ENCODE measurements around the gene KLF7. TPM values are rescaled to one million over a fixed set of nuclear protein-coding genes. Genes with fewer than 3 reads are reported as not detected.

KLF7 gene
- total and polyA plus RNA-seq, 8 donors, result 2.7 to 33.0 (median 7.3) TPM

GRCh38 chr2:207205173-207205957 is 39.6 kb upstream of the KLF7 start:
- intact Hi-C loops (cut with DNase I; ENCODE audit: low total_unique reads), result no loop called here

GRCh38 chr2:207203056-207203455 is 37.3 kb upstream of the KLF7 start:
- DNase-seq, result no peak
- Histone ChIP-seq H3K27me3 (no peaks in the 10 kb centered on the region), H3K27ac (no peak overlapping the region), H3K36me3 (no peaks in the 10 kb centered on the region), H3K4me3 (no peak overlapping the region), H3K9me3 (no peaks in the 10 kb centered on the region), H3K4me1 (no peaks in the 10 kb centered on the region)
- TF ChIP-seq POLR2AphosphoS5 (IDR thresholded peaks at IDR 0.05), result no peak
- no peak for TF ChIP-seq CTCF (IDR thresholded peaks at IDR 0.05)
- TF ChIP-seq EP300 (IDR thresholded peaks at IDR 0.05), result no peak
- no peak for TF ChIP-seq POLR2A (IDR thresholded peaks at IDR 0.05)
- WGBS, 5 donors, result 25 to 40% (median 32%) methylated on average over 1 of the region's 1 CpG
- intact Hi-C loops (cut with DNase I; ENCODE audit: low total_unique reads), result no loop called here

More at GRCh38 chr2:207205173-207205957, 39.6 kb upstream of the KLF7 start:
- Histone ChIP-seq H3K36me3 (no peaks in the 10 kb centered on the region), H3K4me3 (no peak overlapping the region), H3K27ac (no peak overlapping the region), H3K9me3 (no peaks in the 10 kb centered on the region), H3K4me1 (no peaks in the 10 kb centered on the region), H3K27me3 (no peaks in the 10 kb centered on the region)
- TF ChIP-seq POLR2A (IDR thresholded peaks at IDR 0.05) (no peak), CTCF (IDR thresholded peaks at IDR 0.05) (no peak), EP300 (IDR thresholded peaks at IDR 0.05) (no peak), POLR2AphosphoS5 (IDR thresholded peaks at IDR 0.05) (no peak)
- DNase-seq, result no peak

- no peak overlapping the region for H3K4me3 ChIP-seq
- no peaks in the 10 kb centered on the region for H3K4me1 ChIP-seq
- H3K9me3 ChIP-seq, result no peaks in the 10 kb centered on the region
- no peak for TF ChIP-seq CTCF (IDR thresholded peaks at IDR 0.05)
- TF ChIP-seq POLR2AphosphoS5 (IDR thresholded peaks at IDR 0.05), result no peak
- TF ChIP-seq EP300 (IDR thresholded peaks at IDR 0.05), result no peak
- TF ChIP-seq POLR2A (IDR thresholded peaks at IDR 0.05), result no peak
- 25 to 38% (median 27%) methylated on average over 4 of the region's 4 CpGs for WGBS, 5 donors
- no peaks in the 10 kb centered on the region for H3K36me3 ChIP-seq
- peak in 1 of 2 donors; percentile 66 for DNase-seq
- H3K27ac ChIP-seq, result no peak overlapping the region
- intact Hi-C loops (cut with DNase I; ENCODE audit: low total_unique reads), result no loop called here
- no peaks in the 10 kb centered on the region for H3K27me3 ChIP-seq
These were observed 36.9 kb upstream of the KLF7 start for GRCh38 chr2:207202645-207203044.

- Histone ChIP-seq H3K4me1 (no peaks in the 10 kb centered on the region), H3K27me3 (no peaks in the 10 kb centered on the region), H3K27ac (no peak overlapping the region), H3K9me3 (no peaks in the 10 kb centered on the region), H3K4me3 (no peak overlapping the region), H3K36me3 (no peaks in the 10 kb centered on the region)
- intact Hi-C loops (cut with DNase I; ENCODE audit: low total_unique reads), result no loop called here
- TF ChIP-seq CTCF (IDR thresholded peaks at IDR 0.05), result no peak
- TF ChIP-seq POLR2A (IDR thresholded peaks at IDR 0.05), result no peak
- TF ChIP-seq POLR2AphosphoS5 (IDR thresholded peaks at IDR 0.05), result no peak
- no peak for TF ChIP-seq EP300 (IDR thresholded peaks at IDR 0.05)
- 81 to 92% (median 87%) methylated on average over 2 of the region's 2 CpGs for WGBS, 5 donors
- no peak for DNase-seq
These were observed 35.7 kb upstream of the KLF7 start for GRCh38 chr2:207201416-207201815.
